ENCODE data around the gene KL.

- TF ChIP-seq ZSCAN18 (CRISPR knock-in tag; IDR thresholded peaks at IDR 0.05) (no peak), ZNF232 (CRISPR knock-in tag; IDR thresholded peaks at IDR 0.05) (no peak), MXD4 (CRISPR knock-in tag; IDR thresholded peaks at IDR 0.05; ENCODE audit: borderline replicate concordance) (no peak)
These were observed 29.7 kb upstream of the KL start for GRCh38 chr13:32986552-32986951.
